OCI-LY1 (cell line): Measurements from ENCODE around the gene ALDH1A1.

Experiments used
- H2AFZ ChIP-seq: fragments of 200-600 bp; sonication (generic), shearing (Covaris generic); 2 replicates; pipeline ENCODE4 v1.6.0; 2014; ENCODE audit warnings: antibody characterized with exemption, mild to moderate bottlenecking, low read length
- H3F3A ChIP-seq: fragments of 200-600 bp; sonication (generic), shearing (Covaris generic); 2 replicates; pipeline ENCODE4 v1.6.0; 2014; ENCODE audit warnings: mild to moderate bottlenecking, antibody characterized with exemption, low read length, moderate library complexity; ENCODE audit not compliant: insufficient read depth
- H3K27ac ChIP-seq: fragments of 200-600 bp; sonication (generic); 2 replicates; pipeline ENCODE4 v1.5.1; 2014; ENCODE audit warnings: low read length, mixed run types, mild to moderate bottlenecking, low read depth; ENCODE audit not compliant: poor library complexity, severe bottlenecking
- H3K27me3 ChIP-seq: fragments of 200-600 bp; sonication (generic); 2 replicates; pipeline ENCODE4 v1.6.0; 2014; ENCODE audit warnings: antibody characterized with exemption, mild to moderate bottlenecking, low read length, moderate library complexity; ENCODE audit not compliant: insufficient read depth
- H3K36me3 ChIP-seq: fragments of 200-600 bp; sonication (generic); 2 replicates; pipeline ENCODE4 v1.6.1; 2014; ENCODE audit warnings: mild to moderate bottlenecking, antibody characterized with exemption, low read length, moderate library complexity, mixed read lengths; ENCODE audit not compliant: insufficient read depth
- H3K4me1 ChIP-seq: fragments of 200-600 bp; sonication (generic); 2 replicates; pipeline ENCODE4 v1.5.1; 2014; ENCODE audit warnings: mild to moderate bottlenecking, low read length, moderate library complexity; ENCODE audit not compliant: insufficient read depth, severe bottlenecking
- H3K4me2 ChIP-seq: fragments of 200-600 bp; sonication (generic), shearing (Covaris generic); 2 replicates; pipeline ENCODE4 v1.6.1; 2014; ENCODE audit warnings: low read length
- H3K4me3 ChIP-seq: fragments of 200-600 bp; sonication (generic); 2 replicates; pipeline ENCODE4 v1.5.1; 2014; ENCODE audit warnings: low read length, low read depth, mild to moderate bottlenecking, mixed read lengths; ENCODE audit not compliant: poor library complexity, severe bottlenecking
- H3K79me2 ChIP-seq: fragments of 200-600 bp; shearing (Covaris generic); 2 replicates; pipeline ENCODE4 v1.6.1; 2016; ENCODE audit warnings: mixed run types, low read length, mixed read lengths; ENCODE audit not compliant: insufficient read depth
- H3K9ac ChIP-seq: fragments of 200-600 bp; sonication (generic), shearing (Covaris generic); 2 replicates; pipeline ENCODE4 v1.6.1; 2014; ENCODE audit warnings: mild to moderate bottlenecking, low read length, mixed read lengths
- H3K9me2 ChIP-seq: fragments of 200-600 bp; sonication (generic), shearing (Covaris generic); 2 replicates; pipeline ENCODE4 v1.6.1; 2014; ENCODE audit warnings: low read depth, mild to moderate bottlenecking, low read length, mixed read lengths
- H3K9me3 ChIP-seq: fragments of 200-600 bp; shearing (Covaris generic); 2 replicates; pipeline ENCODE4 v1.6.1; 2014; ENCODE audit warnings: low read length, mixed read lengths
- H4K20me1 ChIP-seq: fragments of 200-600 bp; sonication (generic), shearing (Covaris generic); 2 replicates; pipeline ENCODE4 v1.6.0; 2016; ENCODE audit warnings: mild to moderate bottlenecking, low read length; ENCODE audit not compliant: insufficient read depth
- CTCF ChIP-seq: fragments of 200-600 bp; sonication (generic), shearing (Covaris generic); IDR thresholded peaks from 2 replicates; pipeline ENCODE4 v1.5.1; 2017; ENCODE audit warnings: mild to moderate bottlenecking, antibody characterized with exemption, low read length, moderate library complexity, mixed read lengths
- EZH2 ChIP-seq: fragments of 200-600 bp; sonication (generic), shearing (Covaris generic); IDR thresholded peaks from 2 replicates; pipeline ENCODE4 v1.8.0; 2017; ENCODE audit warnings: borderline replicate concordance, mixed run types, mild to moderate bottlenecking, antibody characterized with exemption, low read length, moderate library complexity, mixed read lengths

ALDH1A1 gene

GRCh38 chr9:72982146-72982799, 29.4 kb upstream of the ALDH1A1 start:
- no peak for TF ChIP-seq CTCF
- TF ChIP-seq EZH2, result no peak
- H3K4me2 ChIP-seq, result no peak overlapping the region

GRCh38 chr9:72981433-72981832, 28.6 kb upstream of the ALDH1A1 start:
- TF ChIP-seq EZH2, result no peak
- TF ChIP-seq CTCF, result no peak
- Histone ChIP-seq H3K27ac (no peak overlapping the region), H3K27me3 (no peaks in the 10 kb centered on the region), H3K9me3 (no peaks in the 10 kb centered on the region), H3K4me3 (no peak overlapping the region), H3K9ac (no peak overlapping the region), H4K20me1 (no peaks in the 10 kb centered on the region), H3F3A (no peaks in the 10 kb centered on the region), H3K36me3 (no peaks in the 10 kb centered on the region), H3K4me1 (no peaks in the 10 kb centered on the region), H3K79me2 (no peaks in the 10 kb centered on the region), H2AFZ (no peak overlapping the region), H3K9me2 (no peaks in the 10 kb centered on the region), H3K4me2 (no peak overlapping the region)

More at GRCh38 chr9:72982146-72982799, 29.4 kb upstream of the ALDH1A1 start:
- H3K36me3 ChIP-seq, result no peaks in the 10 kb centered on the region
- no peaks in the 10 kb centered on the region for H4K20me1 ChIP-seq
- H3F3A ChIP-seq, result no peaks in the 10 kb centered on the region
- no peak overlapping the region for H3K9ac ChIP-seq
- H3K27ac ChIP-seq, result no peak overlapping the region
- no peaks in the 10 kb centered on the region for H3K9me3 ChIP-seq
- H3K27me3 ChIP-seq, result no peaks in the 10 kb centered on the region
- no peak overlapping the region for H2AFZ ChIP-seq
- no peak overlapping the region for H3K4me3 ChIP-seq
- no peaks in the 10 kb centered on the region for H3K79me2 ChIP-seq
- H3K4me1 ChIP-seq, result no peaks in the 10 kb centered on the region
- H3K9me2 ChIP-seq, result no peaks in the 10 kb centered on the region

GRCh38 chr9:72980600-72981265, 27.9 kb upstream of the ALDH1A1 start:
- Histone ChIP-seq H3K36me3 (no peaks in the 10 kb centered on the region), H3K9ac (no peak overlapping the region), H3F3A (no peaks in the 10 kb centered on the region), H3K9me2 (no peaks in the 10 kb centered on the region), H3K27ac (no peak overlapping the region), H3K4me3 (no peak overlapping the region), H3K4me1 (no peaks in the 10 kb centered on the region), H3K27me3 (no peaks in the 10 kb centered on the region), H4K20me1 (no peaks in the 10 kb centered on the region), H3K4me2 (no peak overlapping the region), H3K9me3 (no peaks in the 10 kb centered on the region), H3K79me2 (no peaks in the 10 kb centered on the region), H2AFZ (no peak overlapping the region)
- TF ChIP-seq EZH2 (no peak), CTCF (no peak)
